Pulmonary artery endothelial cell (primary cell): Measurements from ENCODE around the gene LMNTD1. TPM values are rescaled to one million over a fixed set of nuclear protein-coding genes. Genes with fewer than 3 reads are reported as not detected.
"Not testable (repeated sequence)": the region's sequence is repeated elsewhere in the genome, so short reads cannot be mapped to it uniquely, and the experiment has no call there.

ENCODE experiments used
- DNase-seq: peaks from one replicate; pipeline ENCODE4 v3.0.0-alpha.2; 2011; ENCODE audit warnings: low read depth, low spot score
- total RNA-seq: library from RNA; depleted of rRNA; stranded (reverse); fragments of >200 nt; gene quantifications from 2 replicates; pipeline ENCODE4 v1.2.3, GENCODE V29; 2014

The LMNTD1 gene
- total RNA-seq, 1 donor from 2014 or later, result not detected

DNA sequence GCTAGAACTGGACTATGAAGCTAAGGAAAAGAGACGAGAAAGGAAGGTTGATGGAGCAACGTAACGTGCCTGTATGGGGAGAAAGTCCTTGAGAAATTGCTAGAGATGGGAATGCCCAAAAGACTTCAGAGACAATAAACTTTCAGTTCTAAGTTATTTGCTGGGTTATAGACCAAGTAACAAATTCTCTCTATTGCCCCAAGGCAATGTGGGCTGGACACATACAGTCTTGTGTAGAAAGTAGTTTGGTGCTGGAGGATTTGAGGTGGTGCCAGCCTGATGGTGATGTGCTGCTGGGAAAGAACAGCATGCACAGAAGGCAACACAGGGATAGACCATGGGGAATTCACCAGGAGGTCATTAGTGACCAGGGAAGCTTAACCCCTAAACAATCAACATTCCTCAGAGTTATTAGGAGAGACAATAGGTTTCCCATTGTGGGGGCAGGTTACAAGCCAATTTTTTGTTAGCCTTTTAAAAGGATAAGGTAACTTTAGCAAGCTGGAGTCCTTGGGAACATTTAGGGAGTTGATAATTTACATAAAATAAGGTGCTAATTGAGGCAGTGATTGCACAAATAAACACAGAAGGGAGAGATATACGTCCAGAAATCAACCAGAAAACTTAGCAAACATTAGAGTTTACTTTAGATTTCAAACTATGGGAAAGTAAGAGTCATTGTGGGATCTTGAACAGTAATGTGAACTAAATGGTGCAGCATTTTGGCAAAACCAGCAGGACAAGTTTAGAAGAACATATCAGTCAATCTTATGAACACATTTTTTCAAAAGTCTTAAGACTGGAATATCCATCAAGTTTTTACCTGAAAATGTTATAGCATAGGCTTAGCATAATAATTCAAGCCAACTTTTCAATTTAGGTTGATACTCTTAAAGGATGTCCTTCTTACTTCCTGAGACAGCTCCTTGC lies 61.4 kb downstream of the LMNTD1 start:
- DNase-seq, result no peak

DNA sequence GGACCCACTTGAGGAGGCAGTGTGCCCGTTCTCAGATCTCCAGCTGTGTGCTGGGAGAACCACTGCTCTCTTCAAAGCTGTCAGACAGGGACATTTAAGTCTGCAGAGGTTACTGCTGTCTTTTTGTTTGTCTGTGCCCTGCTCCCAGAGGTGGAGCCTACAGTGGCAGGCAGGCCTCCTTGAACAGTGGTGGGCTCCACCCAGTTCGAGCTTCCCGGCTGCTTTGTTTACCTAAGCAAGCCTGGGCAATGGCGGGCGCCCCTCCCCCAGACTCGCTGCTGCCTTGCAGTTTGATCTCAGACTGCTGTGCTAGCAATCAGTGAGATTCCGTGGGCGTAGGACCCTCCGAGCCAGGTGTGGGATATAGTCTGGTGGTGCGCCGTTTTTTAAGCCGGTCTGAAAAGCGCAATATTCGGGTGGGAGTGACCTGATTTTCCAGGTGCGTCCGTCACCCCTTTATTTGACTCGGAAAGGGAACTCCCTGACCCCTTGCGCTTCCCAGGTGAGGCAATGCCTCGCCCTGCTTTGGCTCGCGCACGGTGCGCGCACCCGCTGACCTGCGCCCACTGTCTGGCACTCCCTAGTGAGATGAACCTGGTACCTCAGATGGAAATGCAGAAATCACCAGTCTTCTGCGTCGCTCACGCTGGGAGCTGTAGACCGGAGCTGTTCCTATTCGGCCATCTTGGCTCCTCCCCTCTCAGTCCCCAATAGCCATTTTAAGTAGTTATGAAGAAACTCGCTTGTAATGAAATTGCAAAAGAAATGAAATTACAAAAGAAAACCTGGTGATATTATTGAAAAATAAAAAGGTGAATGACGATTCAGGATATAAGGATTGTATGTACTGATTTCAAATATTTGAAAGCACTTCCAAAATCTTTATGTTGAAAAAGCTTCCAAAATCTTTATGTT lies 63.9 kb downstream of the LMNTD1 start:
- DNase-seq, result not testable (repeated sequence)

DNA sequence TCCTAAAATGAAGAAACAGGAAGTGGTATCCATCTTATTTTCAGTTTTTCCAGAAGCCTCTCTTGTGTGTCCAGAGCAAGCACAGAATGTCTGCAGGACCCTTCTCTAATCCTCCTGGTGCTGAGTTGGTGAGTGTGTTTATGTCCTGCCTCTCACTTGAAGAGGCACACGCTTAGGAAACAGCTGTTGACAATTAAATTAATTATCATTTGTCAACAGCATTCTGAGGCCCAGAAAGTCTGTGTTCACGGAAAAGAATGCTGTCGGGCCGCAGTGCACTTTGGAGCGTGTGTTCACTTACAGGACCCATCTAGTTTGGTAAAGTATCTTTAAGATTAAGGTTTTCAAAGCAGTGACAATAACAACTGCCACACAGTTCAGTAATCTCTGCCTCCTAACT lies 70.5 kb downstream of the LMNTD1 start:
- DNase-seq, result no peak

DNA sequence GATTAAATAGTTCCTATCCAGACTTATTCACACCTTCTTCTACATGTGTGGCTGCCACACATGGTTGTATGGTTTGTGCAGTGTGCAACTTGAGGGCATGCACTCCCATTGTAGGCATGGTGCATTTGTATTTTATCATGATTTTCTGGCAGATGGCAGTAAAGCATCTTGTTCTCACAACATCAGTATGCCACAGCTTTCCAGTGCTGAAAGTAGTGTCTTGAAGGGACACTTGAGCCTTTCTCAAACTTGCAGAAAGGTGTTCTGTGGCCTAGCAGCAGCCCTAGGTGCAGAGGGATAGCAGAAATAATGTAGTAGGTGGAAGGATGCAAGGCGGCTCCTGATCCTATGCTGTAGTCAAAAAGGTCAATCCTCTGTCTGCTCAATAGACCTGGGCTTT lies 72.9 kb downstream of the LMNTD1 start:
- DNase-seq, result no peak

DNA sequence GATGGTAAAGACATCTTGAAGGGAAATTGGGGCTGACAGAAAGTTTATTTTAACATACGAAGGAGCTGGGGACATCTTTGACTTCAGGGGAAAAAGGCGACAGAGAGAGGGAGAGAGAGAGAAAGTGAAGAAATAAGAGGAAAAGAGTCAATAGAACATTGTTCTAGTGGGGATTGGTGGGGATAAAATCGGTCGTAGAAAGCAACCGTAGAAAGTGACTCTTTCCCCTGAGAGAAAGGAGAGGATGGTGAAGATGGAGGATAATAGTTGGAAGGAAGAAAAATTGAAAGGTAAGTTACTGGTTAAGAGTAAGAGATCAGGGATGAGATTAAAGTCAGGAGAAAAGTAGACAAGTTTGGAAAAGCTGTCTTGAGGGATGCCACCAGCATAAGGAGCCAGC lies 75.9 kb downstream of the LMNTD1 start:
- no peak for DNase-seq

DNA sequence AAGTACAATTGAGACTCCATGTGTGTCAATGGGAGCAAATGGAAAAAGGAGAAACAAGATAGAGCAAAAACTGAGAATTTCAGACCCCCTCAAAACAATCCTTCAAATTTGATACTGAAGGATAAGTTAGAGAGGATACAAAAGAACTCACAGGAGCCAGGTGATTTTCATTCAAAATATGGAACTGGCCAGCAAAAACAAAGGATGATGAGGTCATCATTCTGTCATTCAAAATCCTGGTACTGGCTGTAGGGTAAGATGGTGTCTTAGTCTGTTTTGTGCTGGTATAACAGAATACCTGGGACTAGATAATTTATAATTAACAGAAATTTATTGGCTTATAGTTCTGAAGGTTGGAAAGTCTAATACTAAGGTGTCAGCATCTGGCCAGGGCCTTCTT lies 80.6 kb downstream of the LMNTD1 start:
- no peak for DNase-seq

DNA sequence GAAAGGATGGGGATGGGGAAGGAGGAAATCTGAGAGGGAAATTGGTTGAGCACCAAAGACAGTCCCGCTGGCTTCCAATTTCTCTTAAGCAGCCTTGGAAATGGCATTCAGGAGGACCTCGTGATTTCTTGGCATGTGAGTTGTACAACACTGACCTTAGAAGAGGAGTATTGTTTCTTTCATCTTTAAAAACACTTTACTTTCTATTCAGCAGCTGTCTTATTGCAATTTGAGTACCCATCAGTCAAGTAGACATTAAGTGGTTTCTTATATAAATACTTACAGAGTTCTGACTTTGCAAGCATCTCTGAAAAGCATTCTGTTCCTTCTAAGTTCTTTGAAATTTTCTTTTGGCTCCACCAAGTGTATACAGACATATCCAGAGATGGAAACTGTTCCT lies 83.2 kb downstream of the LMNTD1 start:
- no peak for DNase-seq

DNA sequence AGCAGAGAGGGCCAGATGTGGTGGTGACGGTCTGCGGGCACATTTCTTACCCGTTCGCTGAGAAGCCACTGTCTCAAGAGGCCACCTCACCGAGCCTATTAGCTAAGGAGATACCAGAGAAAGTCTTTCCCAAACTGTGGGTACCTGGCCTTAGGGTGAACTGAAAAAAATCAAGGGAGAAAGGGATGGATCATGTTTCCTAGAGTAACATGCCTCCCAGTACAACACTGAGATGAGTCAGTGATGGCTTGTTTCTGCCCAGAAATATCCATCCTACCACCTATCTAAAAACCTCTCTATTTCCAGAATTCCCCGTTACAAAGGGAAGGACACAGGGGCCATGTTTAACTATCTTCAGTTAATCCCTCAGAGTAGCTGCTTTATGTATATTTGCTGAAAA lies 83.7 kb downstream of the LMNTD1 start:
- DNase-seq, result no peak

DNA sequence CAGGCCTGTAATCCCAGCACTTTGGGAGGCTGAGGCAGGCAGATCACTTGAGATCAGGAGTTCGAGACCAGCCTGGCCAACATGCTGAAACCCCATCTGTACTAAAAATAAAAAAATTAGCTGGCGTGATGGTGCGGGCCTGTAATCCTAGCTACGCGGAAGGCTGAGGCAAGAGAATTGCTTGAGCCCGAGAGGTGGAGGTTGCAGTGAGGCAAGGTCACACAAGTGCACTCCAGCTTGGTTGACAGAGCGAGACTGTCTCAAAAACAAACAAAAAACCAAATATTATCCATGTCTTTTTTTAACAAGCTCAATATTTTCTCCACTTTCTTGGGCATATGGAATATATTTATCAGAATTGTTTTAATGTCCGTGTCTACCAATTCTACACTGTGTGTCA lies 89.6 kb downstream of the LMNTD1 start:
- no peak for DNase-seq

DNA sequence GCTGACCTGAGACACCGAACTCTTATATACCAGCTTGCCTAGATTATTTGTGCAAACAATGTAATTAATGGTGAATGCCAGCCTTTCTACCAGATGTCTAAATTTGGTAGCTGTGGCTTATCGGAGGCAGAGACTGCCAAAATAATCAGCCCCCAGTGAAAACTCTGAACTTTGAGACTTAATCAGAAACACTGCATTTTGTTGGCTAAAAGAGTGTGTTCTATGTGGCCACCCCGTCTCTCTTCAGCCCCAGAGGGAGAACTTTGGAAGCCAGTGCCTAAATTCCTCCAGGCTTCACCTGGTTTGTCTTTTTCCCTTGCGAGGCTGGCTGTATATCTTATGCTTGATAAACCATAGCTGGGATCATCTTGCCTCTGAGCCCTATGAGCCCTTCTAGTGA lies 90.1 kb downstream of the LMNTD1 start:
- DNase-seq, result no peak

DNA sequence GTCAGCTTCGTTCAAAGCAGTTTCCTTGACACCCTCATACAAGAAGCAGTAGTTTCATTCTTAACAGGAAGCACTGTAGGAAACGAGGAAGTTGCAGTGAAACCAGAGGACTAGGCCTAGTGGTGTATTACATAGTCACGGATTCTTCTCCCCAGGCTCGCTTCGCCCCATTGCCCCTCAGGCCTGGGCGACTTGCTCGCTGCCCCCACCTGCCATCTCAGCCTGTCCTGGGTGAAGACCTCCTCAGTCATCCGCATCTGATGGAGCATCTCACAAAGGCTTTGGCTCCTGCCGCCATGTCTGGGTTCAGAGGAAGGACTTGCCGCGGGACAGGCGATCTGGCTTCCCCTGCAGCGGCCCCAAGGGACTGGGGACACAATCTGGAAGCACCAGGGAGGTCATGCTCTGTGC lies 93.5 kb downstream of the LMNTD1 start:
- no peak for DNase-seq

DNA sequence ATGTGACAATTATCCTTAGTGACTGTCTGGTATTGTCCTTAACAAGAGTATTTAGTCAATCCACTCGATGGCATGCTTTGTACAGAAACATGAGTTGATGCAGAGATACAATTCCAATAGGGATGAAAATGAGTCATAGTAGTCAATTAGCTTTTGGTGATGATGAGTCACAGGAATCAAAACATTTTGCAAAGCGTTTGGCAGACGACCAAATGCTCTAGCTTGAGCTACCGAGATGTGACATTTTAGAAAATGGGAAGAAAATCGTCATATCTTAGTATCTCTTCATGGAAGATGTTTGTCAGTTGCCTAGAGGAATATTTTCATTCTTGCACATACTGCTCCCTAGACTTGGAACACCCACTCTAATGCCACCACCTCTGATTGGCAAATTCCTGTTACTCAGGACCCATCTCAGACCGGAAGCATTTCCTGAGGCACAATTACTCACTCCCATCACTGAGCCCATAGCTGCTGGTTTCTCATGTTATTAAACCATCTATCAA lies 95.0 kb downstream of the LMNTD1 start:
- DNase-seq, result peak; percentile 59

DNA sequence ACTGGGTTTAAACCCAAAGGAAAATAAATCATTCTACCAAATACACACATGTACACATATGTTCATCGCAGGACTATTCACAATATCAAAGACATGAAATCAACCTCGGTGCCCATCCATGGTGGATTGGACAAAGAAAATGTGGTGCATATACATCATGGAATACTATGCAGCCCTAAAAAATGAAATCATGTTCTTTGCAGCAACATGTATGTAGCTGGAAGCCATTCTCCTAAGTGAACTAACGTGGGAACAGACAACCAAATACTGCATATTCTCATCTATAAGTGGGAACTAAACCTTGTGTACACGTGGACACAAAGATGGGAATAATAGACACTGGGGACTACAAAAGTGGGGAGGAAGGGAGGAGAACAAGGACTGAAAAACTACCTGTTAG lies 96.6 kb downstream of the LMNTD1 start:
- no peak for DNase-seq

DNA sequence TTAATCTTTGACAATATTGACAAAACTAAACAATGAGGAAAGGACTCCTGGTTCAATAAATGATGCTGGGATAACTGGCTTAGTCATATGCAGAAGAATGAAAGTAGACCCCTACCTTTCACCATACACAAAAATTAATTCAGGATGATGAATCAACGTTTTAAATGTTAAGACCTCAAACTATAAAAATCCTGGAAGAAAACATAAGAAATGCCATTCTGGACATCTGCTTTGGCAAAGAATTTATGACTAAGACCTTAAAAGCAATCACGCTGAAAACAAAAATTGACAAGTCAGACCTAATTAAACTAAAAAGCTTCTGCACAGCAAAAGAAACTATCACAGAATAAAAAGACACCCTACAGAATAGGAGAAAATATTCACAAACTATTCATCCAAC lies 97.4 kb downstream of the LMNTD1 start:
- no peak for DNase-seq

DNA sequence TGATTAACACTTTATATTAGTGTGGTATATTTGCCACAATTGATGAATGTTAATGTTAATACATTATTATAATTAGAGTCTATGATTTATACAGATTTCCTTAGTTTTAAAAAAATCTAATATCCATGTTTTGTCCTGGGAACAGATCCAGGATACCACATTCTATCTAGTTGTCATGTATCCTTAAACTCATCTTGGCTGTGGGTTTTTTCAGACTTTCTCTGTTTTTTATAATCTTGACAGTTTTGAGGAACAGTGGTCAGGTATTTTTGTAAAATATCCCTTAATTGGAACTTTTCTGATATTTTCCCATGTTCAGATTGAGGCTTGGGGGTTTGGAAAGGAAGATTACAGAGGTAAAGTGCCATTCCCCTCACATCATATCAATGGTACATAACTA lies 104.1 kb downstream of the LMNTD1 start:
- no peak for DNase-seq

DNA sequence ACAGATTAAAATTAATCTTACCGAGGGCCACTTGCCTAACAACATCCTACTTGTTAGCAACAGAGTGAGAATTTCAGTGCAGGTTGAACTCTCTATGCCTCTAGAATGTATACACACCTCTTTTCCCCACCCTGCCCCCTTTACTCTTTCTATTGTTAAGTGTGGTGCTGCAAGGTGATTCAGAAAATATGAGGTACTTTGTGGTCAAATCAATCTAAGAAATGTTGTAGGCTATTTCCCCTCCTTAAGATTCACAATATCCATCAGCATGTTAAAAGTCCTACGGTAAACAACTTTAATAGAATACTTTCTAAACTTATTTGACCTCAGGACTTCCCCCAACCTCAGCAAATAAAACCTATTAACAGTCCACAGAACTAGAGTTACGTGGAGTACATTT lies 106.0 kb downstream of the LMNTD1 start:
- DNase-seq, result no peak

DNA sequence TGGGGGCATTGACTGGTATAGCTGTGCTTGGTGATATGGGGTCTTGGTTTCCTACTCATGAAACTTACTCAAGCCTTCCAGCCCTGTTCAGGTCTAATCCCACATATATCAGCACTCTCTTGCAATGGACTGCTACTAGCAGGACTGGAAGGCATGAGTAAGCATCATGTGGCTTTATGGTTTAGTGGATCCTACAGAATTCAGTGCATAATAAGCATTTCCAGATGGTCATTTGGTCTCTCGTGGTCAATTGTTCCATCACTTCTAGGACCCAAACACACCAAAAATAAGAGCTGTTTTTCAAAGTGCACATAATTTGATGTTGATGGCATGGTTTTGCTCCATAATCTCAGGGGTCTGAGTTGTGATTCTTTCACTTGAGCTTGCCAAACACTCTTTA lies 114.4 kb downstream of the LMNTD1 start:
- DNase-seq, result no peak

DNA sequence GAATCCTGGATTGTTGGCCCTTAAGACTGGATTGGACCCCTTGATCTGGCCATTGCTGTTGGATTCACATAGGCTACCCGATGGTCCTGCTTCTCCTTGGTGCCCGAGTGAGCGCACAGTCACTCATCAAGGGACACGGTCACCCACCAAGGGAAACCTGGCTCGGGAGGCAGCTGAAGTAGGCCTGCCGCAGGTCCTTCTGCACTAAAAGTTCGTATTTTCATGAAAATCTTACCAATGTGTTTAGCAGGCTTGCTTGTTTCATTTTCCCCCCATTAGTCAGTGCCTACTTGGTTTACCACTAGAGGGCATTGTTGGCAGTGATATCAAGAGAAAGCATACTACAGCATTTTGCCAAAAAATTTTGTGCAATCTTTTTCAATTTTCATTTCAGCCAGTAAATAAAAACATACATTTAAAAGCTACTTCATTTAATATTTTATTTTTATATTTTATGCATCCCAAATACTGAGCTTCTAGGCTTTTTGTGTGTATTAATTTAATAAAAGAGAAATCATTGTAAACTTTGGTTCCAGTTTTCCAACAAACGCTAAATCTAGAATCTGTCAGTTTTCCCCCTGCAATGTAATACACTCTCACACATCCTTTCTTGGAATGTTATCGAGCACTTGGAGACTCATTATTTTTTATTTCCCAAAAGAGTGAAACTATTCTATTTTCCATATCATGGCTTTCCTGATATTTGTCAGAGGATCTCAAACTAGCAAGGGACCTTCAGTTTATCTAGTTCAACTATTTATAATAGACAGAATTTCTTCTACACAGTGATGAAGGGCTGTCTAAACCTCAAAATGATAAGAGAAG lies 116.7 kb downstream of the LMNTD1 start:
- DNase-seq, result peak; percentile 50

DNA sequence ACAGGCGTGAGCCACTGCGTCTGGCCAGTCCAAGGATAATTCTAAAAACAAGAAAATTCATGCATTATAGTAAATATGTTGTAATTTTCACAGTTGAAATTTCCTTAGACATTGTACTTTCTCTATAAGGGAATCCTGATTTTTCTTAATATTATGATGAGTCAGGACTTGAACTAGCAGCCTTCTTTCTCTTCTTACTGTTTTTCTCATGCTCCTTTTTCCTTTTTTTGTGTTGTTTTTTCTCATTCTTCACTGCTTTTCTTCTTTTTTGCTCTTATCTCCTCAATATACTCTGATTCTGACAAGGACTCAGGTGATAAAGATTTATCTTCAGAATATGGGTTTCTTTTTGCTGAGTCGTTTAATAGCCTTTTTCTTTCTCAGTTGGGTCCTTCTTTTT lies 117.7 kb downstream of the LMNTD1 start:
- no peak for DNase-seq

DNA sequence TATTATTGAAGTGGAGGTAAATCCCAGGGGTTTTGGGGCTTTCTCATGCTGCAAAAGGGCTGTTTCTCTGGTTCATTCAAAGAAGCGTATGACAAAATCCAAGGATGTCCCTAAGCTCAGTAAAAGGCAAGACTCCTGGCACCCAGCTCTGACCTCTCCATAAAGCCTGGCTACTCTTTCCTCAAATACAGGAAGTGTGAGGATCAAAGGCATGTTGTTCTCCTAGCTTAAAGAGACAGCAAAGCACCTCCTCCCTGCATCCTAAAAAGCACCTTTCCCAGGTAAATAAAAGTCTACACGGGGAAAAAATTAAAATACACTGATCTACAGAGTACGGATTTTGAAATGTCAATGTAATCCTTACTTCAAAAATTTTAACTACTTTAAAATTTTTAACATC lies 118.6 kb downstream of the LMNTD1 start:
- DNase-seq, result no peak

DNA sequence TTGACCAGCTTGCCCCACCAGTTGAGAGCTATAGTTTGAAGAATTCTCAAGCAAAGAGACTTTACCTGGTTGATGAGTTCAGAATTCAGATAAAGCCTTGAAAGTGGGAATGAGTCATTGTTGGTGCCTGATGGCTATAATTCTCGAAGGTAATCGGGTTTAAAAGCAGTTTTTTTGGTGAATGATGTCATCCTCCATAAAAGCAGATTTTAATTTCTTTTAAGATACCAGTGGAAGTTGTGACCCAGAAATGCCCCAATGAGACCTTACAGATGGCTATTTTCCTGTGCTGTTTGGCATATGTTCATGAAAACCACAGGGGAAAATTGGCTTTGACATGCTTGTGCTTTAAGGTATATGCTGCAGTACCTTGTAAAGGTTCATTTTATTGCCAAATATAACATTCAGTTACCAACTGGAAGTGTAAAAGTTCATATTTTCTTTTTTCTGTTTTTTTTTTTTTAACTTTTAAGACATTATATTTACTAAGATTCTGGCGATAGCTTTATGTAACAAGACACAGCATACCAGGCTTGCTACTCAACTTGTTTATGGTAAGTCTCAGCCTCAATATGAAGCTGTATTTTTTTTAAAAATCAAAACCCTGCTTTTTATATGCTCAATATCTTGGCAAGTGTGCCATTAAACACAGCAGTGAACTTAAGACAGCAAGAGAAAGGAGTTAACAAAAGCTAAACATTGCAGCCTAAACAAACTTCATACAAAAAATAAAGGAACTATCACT lies 119.3 kb downstream of the LMNTD1 start:
- no peak for DNase-seq
